Measurements from ENCODE around the gene INHBE. TPM values are rescaled to one million over a fixed set of nuclear protein-coding genes. Genes with fewer than 3 reads are reported as not detected.
"Not testable (repeated sequence)": the region's sequence is repeated elsewhere in the genome, so short reads cannot be mapped to it uniquely, and the experiment has no call there.

The INHBE gene
- polyA plus RNA-seq, 1 donor from 2014 or later: 2.3 TPM

GRCh38 chr12:57414160-57414559 is 40.9 kb upstream of the INHBE start:
- H3K27ac ChIP-seq (ENCODE audit: low read length); H3K4me3 ChIP-seq (ENCODE audit: low read length); H3K27me3 ChIP-seq (ENCODE audit: insufficient read depth, low read depth, low read length); H3K4me2 ChIP-seq (ENCODE audit: low read length); H3F3A ChIP-seq (ENCODE audit: insufficient read depth, low read length, poor library complexity, severe bottlenecking); H3K9me2 ChIP-seq (ENCODE audit: insufficient read depth, low read length); H3K9ac ChIP-seq (ENCODE audit: low read length); H3K79me2 ChIP-seq (replicated peaks; ENCODE audit: insufficient read depth, low read length); H3K36me3 ChIP-seq (ENCODE audit: insufficient read depth, low read length); H4K20me1 ChIP-seq (ENCODE audit: insufficient read depth); H3K9me3 ChIP-seq (ENCODE audit: low read length); H2AFZ ChIP-seq (ENCODE audit: low read depth, low read length): not testable (repeated sequence)

- Histone ChIP-seq H3K9me2 (ENCODE audit: insufficient read depth, low read length) (no peaks in the 10 kb centered on the region), H4K20me1 (ENCODE audit: insufficient read depth) (no peaks in the 10 kb centered on the region), H3K4me3 (ENCODE audit: low read length) (no peak overlapping the region), H3K9me3 (ENCODE audit: low read length) (no peaks in the 10 kb centered on the region), H3K4me2 (ENCODE audit: low read length) (no peak overlapping the region), H3K9ac (ENCODE audit: low read length) (no peak overlapping the region), H2AFZ (ENCODE audit: low read depth, low read length) (no peak overlapping the region), H3K36me3 (ENCODE audit: insufficient read depth, low read length) (no peaks in the 10 kb centered on the region), H3K79me2 (replicated peaks; ENCODE audit: insufficient read depth, low read length) (peaks cover 2% of the 10 kb centered on the region), H3K27ac (ENCODE audit: low read length) (no peak overlapping the region), H3F3A (ENCODE audit: insufficient read depth, low read length, poor library complexity, severe bottlenecking) (no peaks in the 10 kb centered on the region), H3K27me3 (ENCODE audit: insufficient read depth, low read depth, low read length) (no peaks in the 10 kb centered on the region)
- TF ChIP-seq REST (IDR thresholded peaks at IDR 0.05; ENCODE audit: borderline replicate concordance): no peak
- no peak for TF ChIP-seq POLR2AphosphoS5 (IDR thresholded peaks at IDR 0.05)
- no peak for TF ChIP-seq SMC3 (conservative IDR thresholded peaks at IDR 0.05; ENCODE audit: poor library complexity)
- no peak for TF ChIP-seq TAF1 (IDR thresholded peaks at IDR 0.05; ENCODE audit: low read depth)
- no peak for TF ChIP-seq EZH2 (IDR thresholded peaks at IDR 0.05; ENCODE audit: borderline replicate concordance, insufficient read depth, low read length, poor library complexity, severe bottlenecking)
- no peak for TF ChIP-seq RAD21 (conservative IDR thresholded peaks at IDR 0.05)
- no peak for TF ChIP-seq EP300 (conservative IDR thresholded peaks at IDR 0.05; ENCODE audit: poor library complexity, severe bottlenecking)
- TF ChIP-seq CTCF (IDR thresholded peaks at IDR 0.05; ENCODE audit: poor library complexity, severe bottlenecking): no peak
- no peak for TF ChIP-seq MXI1 (conservative IDR thresholded peaks at IDR 0.05; ENCODE audit: poor library complexity, severe bottlenecking)
Observed at GRCh38 chr12:57415088-57415487, 40.0 kb upstream of the INHBE start.

Measured in neural cell (in vitro differentiated cells).